Neural cell (in vitro differentiated cells): ENCODE results near the gene TMEM89. TPM values are rescaled to one million over a fixed set of nuclear protein-coding genes. Genes with fewer than 3 reads are reported as not detected.

Experiments used
- H2AFZ ChIP-seq: fragments of 200-600, 300-800 bp; sonication (generic), shearing (Covaris generic); 2 replicates; pipeline ENCODE4 v1.6.0; 2014; ENCODE audit warnings: low read depth, mild to moderate bottlenecking, antibody characterized with exemption, low read length, moderate library complexity
- H3F3A ChIP-seq: fragments of 200-600 bp; shearing (Covaris generic); 2 replicates; pipeline ENCODE4 v1.6.1; 2016; ENCODE audit warnings: mild to moderate bottlenecking, moderate library complexity, mixed read lengths, antibody characterized with exemption, low read length; ENCODE audit not compliant: insufficient read depth, poor library complexity, severe bottlenecking
- H3K27ac ChIP-seq: fragments of 200-600, 300-800 bp; sonication (generic), shearing (Covaris generic); 2 replicates; pipeline ENCODE4 v1.5.1; 2014; ENCODE audit warnings: mild to moderate bottlenecking, low read length, moderate library complexity
- H3K27me3 ChIP-seq: fragments of 300-800, 200-600 bp; sonication (generic), shearing (Covaris generic); 2 replicates; pipeline ENCODE4 v1.6.0; 2014; ENCODE audit warnings: mild to moderate bottlenecking, low read depth, low read length, moderate library complexity; ENCODE audit not compliant: insufficient read depth
- H3K36me3 ChIP-seq: fragments of 300-800, 200-600 bp; sonication (generic), shearing (Covaris generic); 2 replicates; pipeline ENCODE4 v1.5.1; 2014; ENCODE audit warnings: mild to moderate bottlenecking, antibody characterized with exemption, low read length, moderate library complexity; ENCODE audit not compliant: insufficient read depth
- H3K4me2 ChIP-seq: fragments of 300-800, 200-600 bp; sonication (generic), shearing (Covaris generic); 2 replicates; pipeline ENCODE4 v1.6.0; 2014; ENCODE audit warnings: mild to moderate bottlenecking, low read length
- H3K4me3 ChIP-seq: fragments of 300-800, 200-600 bp; sonication (generic), shearing (Covaris generic); 2 replicates; pipeline ENCODE4 v1.5.1; 2014; ENCODE audit warnings: mild to moderate bottlenecking, low read length, moderate library complexity
- H3K79me2 ChIP-seq: fragments of 200-600 bp; shearing (Covaris generic); replicated peaks from 2 replicates; pipeline ENCODE4 v1.6.0; 2014; ENCODE audit warnings: mild to moderate bottlenecking, low read length, moderate library complexity; ENCODE audit not compliant: insufficient read depth
- H3K9ac ChIP-seq: fragments of 300-800, 200-600 bp; sonication (generic), shearing (Covaris generic); 2 replicates; pipeline ENCODE4 v1.6.1; 2016; ENCODE audit warnings: mild to moderate bottlenecking, low read length, mixed read lengths
- H3K9me2 ChIP-seq: fragments of 200-600 bp; shearing (Covaris generic); 2 replicates; pipeline ENCODE4 v1.6.1; 2016; ENCODE audit warnings: mild to moderate bottlenecking, low read length, mixed read lengths; ENCODE audit not compliant: insufficient read depth
- H3K9me3 ChIP-seq: fragments of 200-600, 300-800 bp; sonication (generic), shearing (Covaris generic); 2 replicates; pipeline ENCODE4 v1.6.1; 2016; ENCODE audit warnings: mild to moderate bottlenecking, mixed run types, low read length, moderate library complexity, mixed read lengths
- H4K20me1 ChIP-seq: fragments of 200-600 bp; shearing (Covaris generic); 2 replicates; pipeline ENCODE4 v1.6.1; 2016; ENCODE audit warnings: mild to moderate bottlenecking, mixed run types; ENCODE audit not compliant: insufficient read depth
- EP300 ChIP-seq: fragments of 450-650 bp; conservative IDR thresholded peaks from 2 replicates; pipeline ENCODE4 v1.6.1; 2014; ENCODE audit warnings: antibody characterized with exemption, mild to moderate bottlenecking, moderate library complexity; ENCODE audit not compliant: poor library complexity, severe bottlenecking
- EZH2 ChIP-seq: fragments of 200-600, 300-800 bp; shearing (Covaris generic), sonication (generic); IDR thresholded peaks from 2 replicates; pipeline ENCODE4 v1.6.1; 2014; ENCODE audit warnings: antibody characterized with exemption, low read length, borderline replicate concordance, mild to moderate bottlenecking; ENCODE audit not compliant: insufficient read depth, poor library complexity, severe bottlenecking
- MXI1 ChIP-seq: fragments of 450-650 bp; conservative IDR thresholded peaks from 2 replicates; pipeline ENCODE4 v1.6.1; 2014; ENCODE audit warnings: antibody characterized with exemption, mild to moderate bottlenecking; ENCODE audit not compliant: poor library complexity, severe bottlenecking
- POLR2AphosphoS5 ChIP-seq: IDR thresholded peaks from 2 replicates; pipeline ENCODE4 v1.6.1; 2012
- RAD21 ChIP-seq: fragments of 450-650 bp; conservative IDR thresholded peaks from 2 replicates; pipeline ENCODE4 v1.6.1; 2014; ENCODE audit warnings: antibody characterized with exemption, mild to moderate bottlenecking, moderate library complexity
- SMC3 ChIP-seq: fragments of 450-650 bp; conservative IDR thresholded peaks from 2 replicates; pipeline ENCODE4 v1.6.1; 2014; ENCODE audit warnings: antibody characterized with exemption, mild to moderate bottlenecking, moderate library complexity; ENCODE audit not compliant: poor library complexity
- TAF1 ChIP-seq: IDR thresholded peaks from 2 replicates; pipeline ENCODE4 v1.6.1; 2012; ENCODE audit warnings: low read depth
- polyA plus RNA-seq: library from polyadenylated mRNA; depleted of rRNA; stranded (reverse); fragments of >200 nt; gene quantifications from 2 replicates; pipeline ENCODE4 v1.2.3, GENCODE V29; 2014
- TF ChIP-seq, protein P1 (sequence below): IDR thresholded peaks from 2 replicates; pipeline ENCODE4 v1.6.1; 2012; ENCODE audit warnings: borderline replicate concordance
- TF ChIP-seq, protein P2 (sequence below): fragments of 450-650 bp; IDR thresholded peaks from 2 replicates; pipeline ENCODE4 v1.5.1; 2014; ENCODE audit warnings: antibody characterized with exemption, mild to moderate bottlenecking, moderate library complexity; ENCODE audit not compliant: poor library complexity, severe bottlenecking

Gene TMEM89
- polyA plus RNA-seq, 1 donor from 2014 or later, result 0.52 TPM

DNA sequence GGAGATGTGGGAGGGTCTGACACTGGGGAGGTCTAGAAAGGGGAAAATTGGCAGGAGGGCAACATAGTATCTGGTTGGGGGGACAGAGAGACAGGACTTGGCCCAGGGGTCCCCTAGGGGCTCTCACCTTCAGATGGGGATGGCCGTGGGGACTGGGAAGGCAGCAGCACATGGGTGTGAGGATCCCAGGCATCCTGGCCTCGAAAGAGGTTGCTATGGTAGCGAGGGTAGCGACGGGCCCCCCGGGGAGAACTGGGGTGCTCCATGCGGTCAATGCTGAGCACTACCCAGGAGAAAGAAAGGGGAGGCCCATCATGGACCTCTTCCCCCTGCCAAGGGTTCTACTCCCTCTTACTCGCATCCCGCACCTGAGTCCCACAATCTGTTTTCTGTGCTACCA is 26.1 kb upstream of the TMEM89 start:
- Histone ChIP-seq H3K27ac (no peak overlapping the region), H3K9me2 (no peaks in the 10 kb centered on the region), H4K20me1 (peaks cover under 1% of the 10 kb centered on the region), H3K36me3 (no peaks in the 10 kb centered on the region), H3K4me2 (no peak overlapping the region), H3K9me3 (no peaks in the 10 kb centered on the region), H3K9ac (no peak overlapping the region), H3F3A (no peaks in the 10 kb centered on the region), H3K27me3 (no peaks in the 10 kb centered on the region), H3K4me3 (no peak overlapping the region), H2AFZ (no peak overlapping the region), H3K79me2 (no peaks in the 10 kb centered on the region)
- no peak for TF ChIP-seq EP300
- TF ChIP-seq MXI1, result no peak
- no peak for TF ChIP-seq POLR2AphosphoS5
- TF ChIP-seq EZH2, result no peak
- TF ChIP-seq SMC3, result no peak
- TF ChIP-seq, protein P1, sequence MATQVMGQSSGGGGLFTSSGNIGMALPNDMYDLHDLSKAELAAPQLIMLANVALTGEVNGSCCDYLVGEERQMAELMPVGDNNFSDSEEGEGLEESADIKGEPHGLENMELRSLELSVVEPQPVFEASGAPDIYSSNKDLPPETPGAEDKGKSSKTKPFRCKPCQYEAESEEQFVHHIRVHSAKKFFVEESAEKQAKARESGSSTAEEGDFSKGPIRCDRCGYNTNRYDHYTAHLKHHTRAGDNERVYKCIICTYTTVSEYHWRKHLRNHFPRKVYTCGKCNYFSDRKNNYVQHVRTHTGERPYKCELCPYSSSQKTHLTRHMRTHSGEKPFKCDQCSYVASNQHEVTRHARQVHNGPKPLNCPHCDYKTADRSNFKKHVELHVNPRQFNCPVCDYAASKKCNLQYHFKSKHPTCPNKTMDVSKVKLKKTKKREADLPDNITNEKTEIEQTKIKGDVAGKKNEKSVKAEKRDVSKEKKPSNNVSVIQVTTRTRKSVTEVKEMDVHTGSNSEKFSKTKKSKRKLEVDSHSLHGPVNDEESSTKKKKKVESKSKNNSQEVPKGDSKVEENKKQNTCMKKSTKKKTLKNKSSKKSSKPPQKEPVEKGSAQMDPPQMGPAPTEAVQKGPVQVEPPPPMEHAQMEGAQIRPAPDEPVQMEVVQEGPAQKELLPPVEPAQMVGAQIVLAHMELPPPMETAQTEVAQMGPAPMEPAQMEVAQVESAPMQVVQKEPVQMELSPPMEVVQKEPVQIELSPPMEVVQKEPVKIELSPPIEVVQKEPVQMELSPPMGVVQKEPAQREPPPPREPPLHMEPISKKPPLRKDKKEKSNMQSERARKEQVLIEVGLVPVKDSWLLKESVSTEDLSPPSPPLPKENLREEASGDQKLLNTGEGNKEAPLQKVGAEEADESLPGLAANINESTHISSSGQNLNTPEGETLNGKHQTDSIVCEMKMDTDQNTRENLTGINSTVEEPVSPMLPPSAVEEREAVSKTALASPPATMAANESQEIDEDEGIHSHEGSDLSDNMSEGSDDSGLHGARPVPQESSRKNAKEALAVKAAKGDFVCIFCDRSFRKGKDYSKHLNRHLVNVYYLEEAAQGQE, result no peak

DNA sequence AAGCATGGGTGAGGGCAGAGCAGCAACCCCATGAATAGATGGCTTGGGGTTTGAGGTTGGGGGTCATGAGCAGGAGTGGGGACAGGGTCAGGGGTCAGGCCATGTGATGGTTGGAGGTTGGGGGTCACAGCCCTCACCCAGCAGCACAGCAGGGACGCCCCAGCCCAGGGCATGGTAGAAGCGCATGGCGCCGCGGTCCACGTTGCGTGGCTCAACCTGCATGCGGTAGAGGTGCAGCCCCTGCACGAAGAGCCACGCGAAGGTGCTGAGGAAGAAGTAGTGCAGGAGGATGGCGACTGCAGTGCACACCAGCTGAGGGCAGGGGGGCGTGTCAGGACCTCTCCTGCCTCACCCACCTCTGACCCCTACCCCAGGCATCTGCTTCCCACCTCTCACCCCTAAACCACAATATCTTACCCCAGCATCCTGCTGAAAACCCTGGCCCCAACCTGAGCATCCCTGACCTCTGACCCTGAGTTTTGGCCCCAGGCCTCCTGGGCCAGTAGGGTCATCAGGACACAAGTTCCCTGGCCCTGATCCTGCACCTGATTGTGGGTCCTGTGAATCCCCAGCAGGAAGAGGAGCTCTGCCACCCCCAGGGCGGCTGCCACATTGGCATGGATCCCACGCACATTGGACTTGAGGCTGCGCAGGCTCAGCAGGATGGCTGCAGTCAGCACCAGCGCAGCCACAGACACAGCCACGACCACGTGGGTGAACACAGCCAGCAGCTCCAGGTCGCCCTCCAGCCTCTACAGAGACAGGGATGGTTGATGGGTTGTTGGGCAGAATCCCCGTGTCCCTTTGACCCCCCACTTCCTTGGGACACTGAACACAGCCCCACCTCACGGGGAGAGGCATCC is 23.6 kb upstream of the TMEM89 start:
- Histone ChIP-seq H3K36me3 (no peaks in the 10 kb centered on the region), H3K9me3 (no peaks in the 10 kb centered on the region)

DNA sequence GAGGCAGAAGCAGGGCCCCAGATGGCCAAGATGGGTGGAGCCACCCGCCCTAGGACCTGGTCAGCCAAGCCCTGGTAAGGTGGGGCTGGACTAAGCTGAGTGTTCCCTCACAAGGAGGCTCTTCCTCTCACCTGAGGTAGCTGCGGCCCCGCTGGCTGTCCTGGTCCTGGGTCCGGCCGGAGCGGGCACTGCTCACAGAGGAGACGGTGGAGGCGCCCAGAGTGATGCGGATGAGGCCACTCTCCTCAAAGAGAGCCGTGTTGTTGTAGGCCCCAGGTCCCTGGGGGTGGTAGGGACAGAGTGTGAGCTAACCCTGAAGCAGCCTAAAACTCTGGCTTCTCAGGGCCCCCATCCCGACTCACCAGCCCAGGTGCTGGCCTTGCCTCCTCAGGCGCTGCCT is 21.0 kb upstream of the TMEM89 start:
- H3K9ac ChIP-seq, result no peak overlapping the region
- no peaks in the 10 kb centered on the region for H3K79me2 ChIP-seq
- H3K4me3 ChIP-seq, result no peak overlapping the region
- TF ChIP-seq MXI1 (no peak), SMC3 (no peak), TAF1 (no peak), POLR2AphosphoS5 (no peak), EP300 (no peak), EZH2 (no peak), RAD21 (no peak)
- TF ChIP-seq, protein P2, sequence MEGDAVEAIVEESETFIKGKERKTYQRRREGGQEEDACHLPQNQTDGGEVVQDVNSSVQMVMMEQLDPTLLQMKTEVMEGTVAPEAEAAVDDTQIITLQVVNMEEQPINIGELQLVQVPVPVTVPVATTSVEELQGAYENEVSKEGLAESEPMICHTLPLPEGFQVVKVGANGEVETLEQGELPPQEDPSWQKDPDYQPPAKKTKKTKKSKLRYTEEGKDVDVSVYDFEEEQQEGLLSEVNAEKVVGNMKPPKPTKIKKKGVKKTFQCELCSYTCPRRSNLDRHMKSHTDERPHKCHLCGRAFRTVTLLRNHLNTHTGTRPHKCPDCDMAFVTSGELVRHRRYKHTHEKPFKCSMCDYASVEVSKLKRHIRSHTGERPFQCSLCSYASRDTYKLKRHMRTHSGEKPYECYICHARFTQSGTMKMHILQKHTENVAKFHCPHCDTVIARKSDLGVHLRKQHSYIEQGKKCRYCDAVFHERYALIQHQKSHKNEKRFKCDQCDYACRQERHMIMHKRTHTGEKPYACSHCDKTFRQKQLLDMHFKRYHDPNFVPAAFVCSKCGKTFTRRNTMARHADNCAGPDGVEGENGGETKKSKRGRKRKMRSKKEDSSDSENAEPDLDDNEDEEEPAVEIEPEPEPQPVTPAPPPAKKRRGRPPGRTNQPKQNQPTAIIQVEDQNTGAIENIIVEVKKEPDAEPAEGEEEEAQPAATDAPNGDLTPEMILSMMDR, result no peak
- TF ChIP-seq, protein P1, result no peak
- no peaks in the 10 kb centered on the region for H3F3A ChIP-seq
- H3K36me3 ChIP-seq, result no peaks in the 10 kb centered on the region
- no peaks in the 10 kb centered on the region for H3K27me3 ChIP-seq
- H3K4me2 ChIP-seq, result no peak overlapping the region
- H3K9me2 ChIP-seq, result no peaks in the 10 kb centered on the region
- peaks cover 22% of the 10 kb centered on the region for H4K20me1 ChIP-seq
- no peak overlapping the region for H2AFZ ChIP-seq
- no peak overlapping the region for H3K27ac ChIP-seq
- no peaks in the 10 kb centered on the region for H3K9me3 ChIP-seq

More for the DNA sequence above, 23.6 kb upstream of the TMEM89 start:
- Histone ChIP-seq H2AFZ (no peak overlapping the region), H3K9ac (no peak overlapping the region), H3K4me3 (no peak overlapping the region), H3K4me2 (no peak overlapping the region), H3K79me2 (no peaks in the 10 kb centered on the region), H3K9me2 (no peaks in the 10 kb centered on the region), H4K20me1 (no peaks in the 10 kb centered on the region), H3K27me3 (no peaks in the 10 kb centered on the region), H3F3A (no peaks in the 10 kb centered on the region), H3K27ac (no peak overlapping the region)
- TF ChIP-seq EP300, result no peak
- TF ChIP-seq RAD21, result no peak
- no peak for TF ChIP-seq TAF1
- no peak for TF ChIP-seq SMC3
- no peak for TF ChIP-seq POLR2AphosphoS5
